Coronary artery (tissue), 2 donors: ENCODE measurements around the gene KCNIP3.

Experiments
- DNase-seq: peaks from one replicate; pipeline ENCODE4 v3.0.0-alpha.2; 2017; ENCODE audit warnings: low spot score
- H3K27ac ChIP-seq, 2 donors: fragments of 200-600 bp; sonication (generic); one replicate each; pipeline ENCODE4 v1.5.1; 2016 to 2019
- H3K4me3 ChIP-seq: fragments of 200-600 bp; sonication (generic); 2 replicates; pipeline ENCODE4 v1.5.1; 2016; ENCODE audit warnings: mild to moderate bottlenecking, moderate library complexity
- TF ChIP-seq, protein P1 (sequence below): fragments of 200-600 bp; sonication (generic); IDR thresholded peaks from one replicate; pipeline ENCODE4 v1.5.1; 2019; ENCODE audit warnings: antibody characterized with exemption

The KCNIP3 gene

GRCh38 chr2:95344656-95345055 lies 47.5 kb downstream of the KCNIP3 start:
- TF ChIP-seq, protein P1, sequence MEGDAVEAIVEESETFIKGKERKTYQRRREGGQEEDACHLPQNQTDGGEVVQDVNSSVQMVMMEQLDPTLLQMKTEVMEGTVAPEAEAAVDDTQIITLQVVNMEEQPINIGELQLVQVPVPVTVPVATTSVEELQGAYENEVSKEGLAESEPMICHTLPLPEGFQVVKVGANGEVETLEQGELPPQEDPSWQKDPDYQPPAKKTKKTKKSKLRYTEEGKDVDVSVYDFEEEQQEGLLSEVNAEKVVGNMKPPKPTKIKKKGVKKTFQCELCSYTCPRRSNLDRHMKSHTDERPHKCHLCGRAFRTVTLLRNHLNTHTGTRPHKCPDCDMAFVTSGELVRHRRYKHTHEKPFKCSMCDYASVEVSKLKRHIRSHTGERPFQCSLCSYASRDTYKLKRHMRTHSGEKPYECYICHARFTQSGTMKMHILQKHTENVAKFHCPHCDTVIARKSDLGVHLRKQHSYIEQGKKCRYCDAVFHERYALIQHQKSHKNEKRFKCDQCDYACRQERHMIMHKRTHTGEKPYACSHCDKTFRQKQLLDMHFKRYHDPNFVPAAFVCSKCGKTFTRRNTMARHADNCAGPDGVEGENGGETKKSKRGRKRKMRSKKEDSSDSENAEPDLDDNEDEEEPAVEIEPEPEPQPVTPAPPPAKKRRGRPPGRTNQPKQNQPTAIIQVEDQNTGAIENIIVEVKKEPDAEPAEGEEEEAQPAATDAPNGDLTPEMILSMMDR = no peak
- no peak overlapping the region for H3K4me3 ChIP-seq
- no peak overlapping the region for H3K27ac ChIP-seq
- DNase-seq = no peak

GRCh38 chr2:95345081-95345562 lies 48.0 kb downstream of the KCNIP3 start:
- DNase-seq = no peak
- TF ChIP-seq, protein P1 = no peak
- peak overlapping the region in 1 of 2 donors; percentile 91 for H3K27ac ChIP-seq
- H3K4me3 ChIP-seq = peak overlapping the region; percentile 97

DNA sequence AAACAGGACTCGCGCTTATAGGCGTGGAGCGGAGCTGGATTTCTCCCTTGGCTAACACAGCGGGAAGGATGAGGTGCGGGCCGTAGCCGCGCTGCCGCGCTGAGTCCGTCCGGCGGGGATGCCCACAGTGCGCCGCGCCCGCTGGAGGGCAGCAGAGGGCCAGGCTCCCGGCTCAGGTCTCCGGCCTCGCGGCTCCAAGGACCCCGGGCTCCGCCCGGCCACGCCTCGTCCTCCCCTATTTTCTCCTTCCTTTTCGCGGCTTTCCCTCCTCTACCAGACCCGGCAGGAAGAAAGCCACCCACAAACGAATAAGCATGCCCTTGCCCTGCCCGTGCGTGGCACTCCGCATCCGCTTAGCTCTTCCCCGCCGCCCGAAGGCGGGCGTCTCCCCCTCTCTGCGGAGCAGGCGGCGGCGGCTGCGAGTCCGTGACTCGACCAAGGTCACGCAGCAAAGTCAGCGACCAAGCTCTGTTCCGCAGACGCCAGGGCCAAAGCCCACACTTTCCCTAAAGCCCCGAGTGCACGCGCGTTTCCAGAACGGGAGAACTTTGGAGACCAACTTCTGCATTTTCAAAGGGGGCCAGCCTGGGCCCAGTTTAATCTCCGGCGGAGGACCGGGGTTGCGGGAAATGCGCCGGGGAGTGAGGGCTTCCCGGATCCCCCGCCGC lies 48.5 kb downstream of the KCNIP3 start:
- DNase-seq = peak; percentile 87
- TF ChIP-seq, protein P1 = peak; percentile 87
- Histone ChIP-seq H3K4me3 (peak overlapping the region; percentile 97), H3K27ac (peak overlapping the region; percentile 65 to 91)

GRCh38 chr2:95346231-95346737 lies 49.1 kb downstream of the KCNIP3 start:
- Histone ChIP-seq H3K27ac (peak overlapping the region; percentile 65 to 91), H3K4me3 (peak overlapping the region; percentile 97)
- TF ChIP-seq, protein P1 = no peak
- DNase-seq = peak; percentile 75

DNA sequence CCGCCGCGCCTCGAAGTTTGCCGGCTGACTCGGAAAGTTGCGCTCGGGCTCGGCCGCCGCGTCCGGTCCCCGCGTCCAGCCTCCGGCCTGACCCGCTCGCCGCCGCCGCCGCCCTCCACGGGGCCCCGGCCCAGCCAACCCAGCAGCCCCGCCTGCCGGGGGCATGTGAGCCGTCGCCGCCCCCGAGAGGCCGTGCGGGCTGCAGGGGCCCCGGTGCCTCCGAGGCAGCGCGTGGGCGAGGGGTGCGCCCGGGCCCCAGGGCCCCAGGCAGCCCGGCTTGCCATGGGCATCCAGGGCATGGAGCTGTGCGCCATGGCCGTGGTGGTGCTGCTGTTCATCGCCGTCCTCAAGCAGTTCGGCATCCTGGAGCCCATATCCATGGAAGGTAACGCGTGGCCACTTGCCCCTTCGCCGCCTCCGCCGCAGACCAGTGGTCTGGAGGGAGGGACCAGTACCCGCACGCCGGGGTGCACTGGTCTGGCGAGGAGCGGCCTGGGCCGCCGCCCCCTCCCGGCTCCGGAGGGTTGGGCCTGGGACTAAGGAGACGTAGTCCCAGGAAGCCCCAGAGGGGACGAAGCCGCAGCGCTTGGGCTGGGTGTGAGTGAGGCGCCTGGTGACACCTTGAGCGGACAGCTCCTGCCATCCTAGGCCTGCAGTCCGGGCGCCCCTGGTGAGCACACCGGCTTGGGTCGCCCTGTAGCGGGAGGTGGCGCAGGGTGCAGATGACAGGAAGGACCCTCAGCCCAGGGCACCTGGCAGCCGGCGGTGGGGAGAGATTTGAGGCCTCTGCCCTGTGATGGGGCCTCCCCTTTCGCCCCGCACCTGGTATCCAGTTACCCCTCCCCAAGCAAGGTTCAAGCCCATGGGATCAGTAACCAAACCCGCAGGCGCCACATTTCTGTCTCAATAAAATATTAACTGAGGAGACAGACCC lies 49.9 kb downstream of the KCNIP3 start:
- Histone ChIP-seq H3K4me3 (peak overlapping the region; percentile 97), H3K27ac (peak overlapping the region; percentile 27 to 91)
- peak; percentile 75 for DNase-seq
- TF ChIP-seq, protein P1 = no peak

GRCh38 chr2:95347681-95348608 lies 50.8 kb downstream of the KCNIP3 start:
- peak; percentile 74 for DNase-seq
- TF ChIP-seq, protein P1 = no peak
- peak overlapping the region in 1 of 2 donors; percentile 91 for H3K27ac ChIP-seq
- peak overlapping the region; percentile 97 for H3K4me3 ChIP-seq
